Fibroblast of skin of left biceps (primary cell): ENCODE data around the gene MMP23B.
"Not testable (repeated sequence)": the region's sequence is repeated elsewhere in the genome, so short reads cannot be mapped to it uniquely, and the experiment has no call there.

Experiments
- DNase-seq, 2 experiments: peaks; one replicate each; pipeline ENCODE4 v3.0.0-alpha.2; 2013; ENCODE audit warnings: low read depth in 2 of 2

MMP23B gene

DNA sequence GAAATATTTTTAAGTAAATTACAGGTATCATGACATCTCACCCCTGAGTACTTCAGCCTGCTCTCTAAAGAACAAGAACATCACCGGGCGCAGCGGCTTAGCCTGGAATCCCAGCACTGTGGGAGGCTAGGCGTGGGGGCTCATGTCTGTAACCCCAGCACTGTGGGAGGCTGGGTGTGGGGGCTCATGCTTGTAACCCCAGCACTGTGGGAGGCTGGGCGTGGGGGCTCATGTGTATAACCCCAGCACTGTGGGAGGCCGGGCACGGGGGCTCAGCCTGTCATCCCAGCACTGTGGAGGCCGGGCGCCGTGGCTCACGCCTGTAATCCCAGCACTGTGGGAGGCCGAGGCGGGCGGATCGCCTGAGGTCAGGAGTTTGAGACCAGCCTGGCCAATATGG is 34.6 kb downstream of the MMP23B start:
- no peak for DNase-seq

DNA sequence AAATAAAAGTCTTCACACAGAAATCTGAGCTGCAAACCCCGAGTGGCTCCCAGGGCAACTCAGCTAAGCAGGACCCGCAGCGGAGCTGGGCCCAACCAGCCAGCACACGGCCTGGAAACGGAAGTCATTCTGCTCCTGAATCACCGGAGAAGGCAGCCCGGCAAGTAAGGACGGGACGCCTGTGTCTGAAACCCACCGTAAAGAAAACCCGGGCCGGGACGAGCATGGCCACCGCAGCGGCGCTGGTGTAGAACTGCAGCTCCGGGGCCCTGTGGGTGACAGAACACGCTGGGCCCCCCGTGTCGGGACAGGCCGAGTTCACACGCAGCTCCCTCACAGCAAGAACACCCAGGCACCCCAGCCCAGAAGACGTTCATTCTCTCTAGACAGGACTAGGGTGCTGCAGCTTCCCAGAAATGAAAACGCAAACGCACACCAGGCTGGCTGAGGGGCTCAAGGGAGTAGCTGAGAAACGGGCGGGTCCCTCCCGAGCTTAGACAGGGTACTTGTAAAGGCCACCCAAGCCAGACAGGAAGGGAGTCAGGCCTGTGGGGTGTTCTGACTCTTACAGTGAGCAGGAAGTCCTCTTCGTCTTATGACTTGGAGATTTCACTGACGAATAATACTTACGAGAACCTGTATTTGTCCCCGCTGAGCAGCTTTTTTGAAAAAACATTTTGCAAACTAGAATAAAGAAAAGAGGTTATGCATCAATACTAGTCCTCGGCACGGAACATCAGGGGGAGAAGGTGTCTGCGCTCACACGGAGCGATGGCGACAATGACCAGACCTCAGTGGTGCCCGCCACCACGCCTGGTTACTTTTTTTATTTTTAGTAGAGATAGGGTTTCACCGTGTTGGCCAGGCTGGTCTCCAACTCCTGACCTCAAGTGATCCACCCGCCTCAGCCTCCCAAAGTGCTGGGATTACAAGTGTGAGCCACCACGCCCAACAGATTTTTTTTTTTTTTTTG is 37.8 kb downstream of the MMP23B start:
- no peak for DNase-seq

GRCh38 chr1:1670866-1671265 is 38.9 kb downstream of the MMP23B start:
- no peak for DNase-seq

DNA sequence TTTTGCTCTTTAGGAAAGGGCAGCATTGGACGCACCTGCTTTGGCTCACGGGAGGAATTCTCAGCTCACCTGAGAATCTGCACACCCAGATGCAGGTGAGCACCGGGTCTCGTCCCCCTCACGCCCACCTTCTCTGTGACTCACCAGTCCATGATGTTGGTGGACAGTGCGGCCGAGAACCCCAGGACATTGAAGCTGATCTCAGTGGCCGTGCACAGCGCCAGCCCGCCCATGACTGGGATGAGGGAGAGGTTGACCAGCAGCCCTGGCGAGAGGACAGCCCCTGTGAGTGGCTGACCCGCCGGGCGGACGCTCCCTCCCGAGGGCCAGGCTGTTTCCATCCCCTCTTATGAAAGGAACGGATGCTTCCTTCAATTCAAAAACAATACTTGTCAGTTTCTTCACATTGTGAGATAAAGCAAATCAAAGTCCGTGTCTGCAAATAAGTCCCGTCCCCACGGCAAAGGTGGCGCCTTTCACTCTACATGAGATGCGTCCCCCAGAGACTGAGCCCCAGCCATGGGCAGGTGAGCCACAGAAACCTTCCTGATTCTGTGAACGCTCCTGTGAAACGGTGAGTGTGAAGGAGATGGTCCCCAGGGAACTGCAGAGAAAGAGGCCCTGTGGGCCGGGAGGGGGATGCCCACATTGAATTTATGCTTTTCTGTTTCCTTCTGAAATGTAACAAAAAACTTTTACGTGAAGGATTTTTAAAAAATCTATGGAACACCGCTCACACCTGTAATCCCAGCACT is 39.6 kb downstream of the MMP23B start:
- no peak for DNase-seq

- DNase-seq: no peak
These were observed 40.4 kb downstream of the MMP23B start for GRCh38 chr1:1672181-1672965.

GRCh38 chr1:1674806-1675205 is 42.8 kb downstream of the MMP23B start:
- not testable (repeated sequence) for DNase-seq

- DNase-seq: not testable (repeated sequence)
These were observed 43.2 kb downstream of the MMP23B start for GRCh38 chr1:1675218-1675617.

DNA sequence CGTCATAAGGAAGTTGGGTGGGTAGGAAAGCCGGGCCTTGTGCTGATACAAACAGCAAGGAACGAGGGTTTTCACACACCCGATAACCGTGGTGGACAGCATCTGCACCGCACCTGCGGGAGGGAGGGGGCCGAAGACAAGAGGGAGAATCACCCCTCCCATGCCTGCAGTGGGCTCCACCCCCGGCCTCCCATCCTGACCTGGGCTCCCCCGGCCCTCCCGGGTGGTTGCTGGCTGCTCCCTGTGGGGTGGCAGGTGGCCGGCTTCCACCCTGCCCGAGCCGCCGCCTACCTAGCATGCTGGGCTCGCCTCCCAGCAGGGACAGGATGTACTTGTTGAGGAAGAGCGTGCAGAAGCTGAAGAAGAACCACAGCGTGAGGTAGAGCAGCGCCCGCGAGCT is 44.1 kb downstream of the MMP23B start:
- not testable (repeated sequence) for DNase-seq

GRCh38 chr1:1677718-1678580 is 46.0 kb downstream of the MMP23B start:
- no peak for DNase-seq

GRCh38 chr1:1678581-1679380 is 46.8 kb downstream of the MMP23B start:
- DNase-seq: no peak

GRCh38 chr1:1680031-1680911 is 48.3 kb downstream of the MMP23B start:
- no peak for DNase-seq

- DNase-seq: no peak
These were observed 48.9 kb downstream of the MMP23B start for GRCh38 chr1:1680912-1681273.

- no peak for DNase-seq
These were observed 51.3 kb downstream of the MMP23B start for GRCh38 chr1:1683104-1683905.
